GM10248 (cell line): ENCODE results near the gene WTAP.

Source experiments
- CTCF ChIA-PET: fragments of 300-600 bp; sonication (Branson Sonifier 250); formaldehyde crosslinking; extraction: SDS; loops from one replicate; lab custom pipeline; 2021; ENCODE audit warnings: antibody characterized with exemption; lab: Yijun Ruan, JAX
- POLR2A ChIA-PET: fragments of 350-650 bp; sonication (Branson Sonifier 250); formaldehyde crosslinking; extraction: SDS; loops from one replicate; lab custom pipeline; 2020; ENCODE audit warnings: antibody characterized with exemption; lab: Yijun Ruan, JAX
- DNase-seq: peaks from one replicate; pipeline ENCODE4 v3.0.0; 2012; ENCODE audit errors: extremely low spot score
- TF ChIP-seq, protein P1 (sequence below): IDR thresholded peaks from 2 replicates; pipeline ENCODE4 v1.5.1; 2012; ENCODE audit warnings: mild to moderate bottlenecking, low read depth; ENCODE audit errors: extremely low read depth, missing control alignments, control extremely low read depth

WTAP gene

DNA sequence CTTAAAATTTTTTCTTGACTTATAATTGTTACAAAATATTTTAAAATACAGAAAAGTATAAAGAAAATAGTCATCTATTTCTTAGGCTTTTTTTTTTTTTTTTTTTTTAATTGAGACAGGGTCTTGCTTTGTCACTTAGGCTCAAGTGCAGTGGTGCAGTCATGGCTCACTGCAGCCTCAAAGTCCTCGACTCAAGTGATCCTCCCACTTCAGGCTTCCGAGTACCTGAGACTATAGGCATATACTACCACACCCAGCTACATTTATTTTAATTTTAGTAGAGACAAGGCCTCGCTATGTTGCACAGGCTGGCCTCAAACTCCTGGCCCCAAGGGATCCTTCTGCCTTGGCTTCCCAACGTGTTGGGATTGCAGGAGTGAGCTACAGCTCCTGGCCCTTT, 29.2 kb downstream of the WTAP start:
- CTCF ChIA-PET, result interaction anchor here (1.3 kb wide), 1 partner anchor 9 kb away, joined by 3 read pairs; no protein-coding TSS in a partner anchor
- TF ChIP-seq, protein P1, sequence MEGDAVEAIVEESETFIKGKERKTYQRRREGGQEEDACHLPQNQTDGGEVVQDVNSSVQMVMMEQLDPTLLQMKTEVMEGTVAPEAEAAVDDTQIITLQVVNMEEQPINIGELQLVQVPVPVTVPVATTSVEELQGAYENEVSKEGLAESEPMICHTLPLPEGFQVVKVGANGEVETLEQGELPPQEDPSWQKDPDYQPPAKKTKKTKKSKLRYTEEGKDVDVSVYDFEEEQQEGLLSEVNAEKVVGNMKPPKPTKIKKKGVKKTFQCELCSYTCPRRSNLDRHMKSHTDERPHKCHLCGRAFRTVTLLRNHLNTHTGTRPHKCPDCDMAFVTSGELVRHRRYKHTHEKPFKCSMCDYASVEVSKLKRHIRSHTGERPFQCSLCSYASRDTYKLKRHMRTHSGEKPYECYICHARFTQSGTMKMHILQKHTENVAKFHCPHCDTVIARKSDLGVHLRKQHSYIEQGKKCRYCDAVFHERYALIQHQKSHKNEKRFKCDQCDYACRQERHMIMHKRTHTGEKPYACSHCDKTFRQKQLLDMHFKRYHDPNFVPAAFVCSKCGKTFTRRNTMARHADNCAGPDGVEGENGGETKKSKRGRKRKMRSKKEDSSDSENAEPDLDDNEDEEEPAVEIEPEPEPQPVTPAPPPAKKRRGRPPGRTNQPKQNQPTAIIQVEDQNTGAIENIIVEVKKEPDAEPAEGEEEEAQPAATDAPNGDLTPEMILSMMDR, result no peak
- DNase-seq, result no peak
- POLR2A ChIA-PET, result no interaction called here

DNA sequence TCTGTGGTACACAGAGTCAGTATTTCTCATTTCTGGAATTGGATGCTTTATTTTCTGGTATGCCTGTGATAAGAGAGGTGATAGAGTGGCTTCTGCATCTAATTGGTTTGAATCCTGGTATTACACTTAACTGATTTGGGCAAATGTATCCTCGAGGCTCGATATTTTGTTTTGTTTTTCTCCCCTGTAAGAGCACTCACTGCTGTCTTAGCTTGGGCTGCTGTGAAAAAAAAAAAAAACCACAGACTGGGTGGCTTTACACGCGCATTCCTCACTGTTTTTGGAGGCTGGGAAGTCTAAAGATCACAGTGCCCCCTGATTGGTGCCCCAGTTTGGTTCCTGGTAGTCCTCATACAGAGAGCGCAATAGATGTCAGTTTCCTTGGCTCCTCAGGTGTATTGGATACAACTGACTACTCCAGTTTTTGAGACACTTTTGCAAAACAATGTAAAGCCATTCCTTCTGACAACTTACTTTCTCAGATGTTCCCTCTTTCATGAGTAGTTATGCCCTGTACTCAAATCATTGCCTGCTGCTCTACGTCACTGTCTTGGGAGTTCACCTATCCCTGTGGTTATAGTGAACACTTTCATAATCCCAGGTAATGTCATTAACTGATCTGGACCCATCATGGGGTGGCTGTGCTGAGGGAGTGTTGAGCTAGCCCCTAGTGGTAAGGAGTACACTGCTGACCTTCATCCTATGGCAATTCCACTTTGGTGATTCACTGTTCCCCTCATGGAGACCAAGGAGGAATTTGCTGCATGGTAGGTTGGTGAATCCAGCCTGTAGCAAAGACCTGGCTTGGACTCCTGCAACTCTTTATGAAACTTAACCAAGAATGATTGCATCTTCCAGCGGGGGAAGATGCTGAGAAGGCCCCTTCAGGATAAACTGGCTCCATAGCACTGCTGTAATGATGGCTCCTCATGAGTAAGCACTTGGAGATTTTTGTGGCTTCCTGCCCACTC, 31.0 kb downstream of the WTAP start:
- POLR2A ChIA-PET, result interaction anchor here (0.7 kb wide), 1 partner anchor 14 kb away, joined by 3 read pairs; no protein-coding TSS in a partner anchor
- CTCF ChIA-PET, result interaction anchor here (1.1 to 1.7 kb wide), 4 partner anchors 12 to 265 kb away, joined by 3 to 4 read pairs (median 4); no protein-coding TSS in a partner anchor
- TF ChIP-seq, protein P1, result no peak
- no peak for DNase-seq

DNA sequence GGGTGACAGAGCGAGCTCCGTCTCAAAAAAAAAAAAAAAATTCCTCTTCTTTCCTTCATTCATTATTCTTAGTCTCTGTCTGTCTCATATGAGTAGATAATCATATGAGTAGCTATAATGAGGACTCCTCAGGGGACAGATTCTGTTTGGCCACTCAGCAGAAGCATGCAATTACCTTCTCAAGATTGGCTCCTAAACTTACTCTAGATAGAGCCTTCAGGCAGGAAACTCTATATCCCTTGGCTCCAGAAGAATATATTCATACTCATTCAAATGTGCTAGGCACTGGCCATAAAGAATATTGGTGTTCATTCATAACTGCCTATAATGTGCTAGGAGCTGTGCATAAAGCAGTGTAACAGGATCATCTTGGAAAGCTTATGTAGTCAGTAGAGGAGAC, 32.3 kb downstream of the WTAP start:
- TF ChIP-seq, protein P1, result no peak
- ChIA-PET POLR2A (interaction anchor here (1.0 to 1.2 kb wide), 2 partner anchors 30 to 32 kb away, joined by 4 to 5 read pairs; partner anchors contain the start of gene TCP1), CTCF (interaction anchor here (1.1 to 2.1 kb wide), 7 partner anchors 10 to 264 kb away, joined by 3 to 5 read pairs (median 3); no protein-coding TSS in a partner anchor)
- no peak for DNase-seq

DNA sequence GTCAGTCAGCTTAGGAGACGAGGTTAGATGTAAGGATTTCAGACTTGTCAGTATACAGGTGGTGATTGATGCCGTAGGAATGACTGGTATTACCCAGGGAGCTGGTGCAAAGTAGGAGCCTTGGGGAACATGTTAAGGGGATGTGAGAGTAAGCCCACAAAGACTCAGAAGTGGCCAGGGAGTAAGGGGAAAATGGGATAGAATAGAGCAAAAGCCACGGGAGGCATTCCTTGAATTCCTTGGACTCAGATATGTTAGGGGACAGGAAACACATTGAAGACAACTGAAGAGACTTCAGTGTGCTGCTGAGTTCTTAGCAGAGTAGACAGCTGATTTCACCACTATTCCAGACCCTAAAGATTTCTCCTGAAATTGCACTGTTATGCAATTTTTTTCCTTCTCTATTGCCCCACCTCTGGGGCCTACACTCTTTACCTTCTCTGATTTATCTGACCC, 33.3 kb downstream of the WTAP start:
- TF ChIP-seq, protein P1, result no peak
- DNase-seq, result no peak
- ChIA-PET POLR2A (interaction anchor here (0.6 to 1.2 kb wide), 2 partner anchors 31 to 443 kb away, joined by 4 to 5 read pairs; no protein-coding TSS in a partner anchor), CTCF (interaction anchor here (1.4 to 2.8 kb wide), 5 partner anchors 9 to 34 kb away, joined by 3 to 9 read pairs (median 3); no protein-coding TSS in a partner anchor)

DNA sequence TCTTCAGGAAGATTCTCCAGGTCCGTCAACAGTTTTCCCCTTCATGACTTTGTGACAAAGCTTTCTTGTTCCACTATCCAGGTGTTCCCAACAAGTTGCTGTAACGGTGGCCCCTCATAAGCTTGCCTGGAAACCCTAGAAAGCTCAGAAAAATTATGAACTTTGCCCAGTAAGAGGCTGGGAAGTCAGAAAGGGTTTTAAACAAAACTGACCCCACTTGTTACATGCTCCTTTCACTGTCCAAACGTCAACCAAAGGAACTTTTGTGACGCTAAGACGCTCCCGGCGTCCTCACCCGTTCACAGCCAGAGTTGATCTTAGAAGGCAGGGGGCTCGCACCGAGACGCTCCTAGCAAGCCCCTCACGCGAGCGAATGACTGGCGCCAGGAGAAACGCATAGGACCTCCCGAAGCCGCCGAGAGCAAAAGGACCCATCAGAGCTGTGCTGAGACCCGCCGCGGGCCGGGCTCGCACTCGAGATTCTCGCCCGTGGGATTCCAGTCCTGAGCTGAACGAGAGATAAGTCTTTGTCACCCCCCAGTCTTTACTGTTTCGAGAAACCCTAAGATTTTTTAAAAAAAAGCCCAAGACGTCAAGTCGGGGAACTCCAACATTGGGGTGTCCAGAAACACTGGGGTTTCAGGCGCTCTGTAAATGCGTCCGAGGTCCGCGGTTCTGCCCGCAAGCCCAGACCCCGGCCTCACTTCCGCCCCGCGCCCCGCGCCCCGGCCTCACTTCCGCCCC, 34.0 kb downstream of the WTAP start:
- peak; percentile 20 for DNase-seq
- TF ChIP-seq, protein P1, result no peak
- CTCF ChIA-PET, result interaction anchor here (1.4 to 2.8 kb wide), 5 partner anchors 9 to 35 kb away, joined by 3 to 9 read pairs (median 3); no protein-coding TSS in a partner anchor
- POLR2A ChIA-PET, result interaction anchor here (0.6 to 1.5 kb wide), 4 partner anchors 10 to 442 kb away, joined by 5 to 8 read pairs (median 6); partner anchors contain the start of genes MRPL18, TCP1 and WTAP
